K562 (cell line): ENCODE results near the gene AIFM3. TPM values are rescaled to one million over a fixed set of nuclear protein-coding genes. Genes with fewer than 3 reads are reported as not detected.

Experiments
- BDP1 ChIP-seq: IDR thresholded peaks from 3 replicates; pipeline ENCODE4 v1.6.1; 2011; ENCODE audit not compliant: insufficient read length, insufficient read depth
- FOSL1 ChIP-seq: fragments of 200-800 bp; sonication (Bioruptor generic); conservative IDR thresholded peaks from 2 replicates; pipeline ENCODE4 v1.6.1; 2016; ENCODE audit warnings: missing genetic modification characterization, missing compliant biosample characterization
- FOXA1 ChIP-seq: fragments of 450-650 bp; IDR thresholded peaks from 2 replicates; pipeline ENCODE4 v1.6.1; 2016; ENCODE audit warnings: mild to moderate bottlenecking, borderline replicate concordance
- FOXA3 ChIP-seq, 2 experiments: fragments of 450-650 bp in 1 of 2; sonication (generic) in 1 of 2; formaldehyde crosslinking; IDR thresholded peaks in 1 of 2; conservative IDR thresholded peaks in 1 of 2; 2 replicates each; pipeline versions ENCODE4 v1.4.0 to v1.8.0; 2020 to 2022; ENCODE audit warnings: mild to moderate bottlenecking in 2 of 2, missing genetic modification reagents in 1 of 2
- HIVEP1 ChIP-seq: fragments of 250-450 bp; sonication (Bioruptor Pico); IDR thresholded peaks from 2 replicates; pipeline ENCODE4 v1.4.0; 2020; ENCODE audit warnings: mild to moderate bottlenecking
- JUND ChIP-seq, 2 experiments: IDR thresholded peaks; 2 replicates in 1 of 2; 3 replicates in 1 of 2; pipeline ENCODE4 v1.6.1; 2011; ENCODE audit warnings: borderline replicate concordance in 2 of 2, low read depth in 2 of 2, low read length in 2 of 2, improper control_type of control experiment in 1 of 2, missing biosample characterization in 1 of 2, missing genetic modification characterization in 1 of 2, missing genetic modification reagents in 1 of 2
- KDM2B ChIP-seq: fragments of 250-450 bp; sonication (Bioruptor Pico); IDR thresholded peaks from 2 replicates; pipeline ENCODE4 v1.8.0; 2021; ENCODE audit warnings: mild to moderate bottlenecking, moderate library complexity
- KDM4B ChIP-seq, 2 experiments: fragments of 450-650 bp in 1 of 2; sonication (generic) in 1 of 2; IDR thresholded peaks; 2 replicates each; pipeline ENCODE4 v1.6.1; 2016 to 2017; ENCODE audit warnings: borderline replicate concordance in 2 of 2, antibody characterized with exemption in 1 of 2, low read depth in 1 of 2, mild to moderate bottlenecking in 1 of 2
- MAFK ChIP-seq: IDR thresholded peaks from 2 replicates; pipeline ENCODE4 v1.6.1; 2011; ENCODE audit warnings: low read length, improper control_type of control experiment
- RHOXF2B ChIP-seq: fragments of 250-450 bp; sonication (Bioruptor Pico); conservative IDR thresholded peaks from 2 replicates; pipeline ENCODE4 v1.5.1; 2021
- SAP30 ChIP-seq: fragments of 200-600 bp; sonication (generic); IDR thresholded peaks from 2 replicates; pipeline ENCODE4 v1.6.1; 2012; ENCODE audit warnings: borderline replicate concordance, low read depth, mild to moderate bottlenecking, moderate library complexity, low read length, control low read depth, inconsistent platforms; ENCODE audit not compliant: insufficient read depth, poor library complexity, severe bottlenecking
- SMAD2 ChIP-seq: fragments of 150-350 bp; IDR thresholded peaks from 2 replicates; pipeline ENCODE4 v1.6.1; 2014; ENCODE audit warnings: low read depth, mild to moderate bottlenecking, low read length
- SP2 ChIP-seq: IDR thresholded peaks from 2 replicates; pipeline ENCODE4 v1.6.1; 2011; ENCODE audit warnings: mild to moderate bottlenecking, low read depth, low read length, moderate library complexity; ENCODE audit not compliant: poor library complexity, severe bottlenecking; ENCODE audit errors: extremely low read depth
- TBL1XR1 ChIP-seq, 2 experiments: IDR thresholded peaks; 2 replicates each; pipeline ENCODE4 v1.6.1; 2012; ENCODE audit warnings: improper control_type of control experiment in 2 of 2, low read length in 2 of 2, mild to moderate bottlenecking in 1 of 2
- TFAM ChIP-seq: fragments of 250-450 bp; sonication (Bioruptor Pico); conservative IDR thresholded peaks from 2 replicates; pipeline ENCODE4 v1.5.0; 2021; ENCODE audit warnings: mild to moderate bottlenecking, moderate library complexity
- ZNF561 ChIP-seq: fragments of 450-650 bp; formaldehyde crosslinking; conservative IDR thresholded peaks from 2 replicates; pipeline ENCODE4 v1.4.0; 2020; ENCODE audit warnings: mild to moderate bottlenecking, moderate library complexity
- ZNF717 ChIP-seq: fragments of 250-450 bp; sonication (Bioruptor Pico); IDR thresholded peaks from 2 replicates; pipeline ENCODE4 v1.5.0; 2021
- ZNF79 ChIP-seq: fragments of 250-450 bp; sonication (Bioruptor Pico); IDR thresholded peaks from 2 replicates; pipeline ENCODE4 v1.4.0; 2020; ENCODE audit warnings: low read depth, mild to moderate bottlenecking, moderate library complexity
- polyA plus RNA-seq, 8 experiments: library from polyadenylated mRNA; depleted of rRNA in 4 of 8; stranded (reverse) in 5 of 8; unstranded in 3 of 8; fragments of >200 nt; fragmentation: Nextera tagmentation in 2 of 8; fragmentation: Illumina TruSeq in 1 of 8; extraction: Ambion mirVana in 2 of 8; extraction: Trizol in 1 of 8; gene quantifications; 2 replicates each; pipeline versions ENCODE4 v1.2.1 to v1.2.3, GENCODE V29; 2011 to 2014; ENCODE audit warnings: inconsistent platforms in 1 of 8, missing spikeins in 1 of 8
- total RNA-seq, 7 experiments: library from RNA; depleted of rRNA in 6 of 7; stranded (reverse); fragments of >200 nt in 6 of 7; fragmentation: Illumina TruSeq in 2 of 7; extraction: Trizol in 2 of 7; gene quantifications; 2 replicates each; pipeline versions ENCODE4 v1.2.1 to v1.2.3, GENCODE V29; 2011 to 2021; ENCODE audit warnings: low replicate concordance in 1 of 7
- TF ChIP-seq, protein P1 (sequence below), 2 experiments: fragments of 200-800 bp in 1 of 2; sonication (Bioruptor generic) in 1 of 2; sonication (generic) in 1 of 2; formaldehyde crosslinking in 1 of 2; IDR thresholded peaks in 1 of 2; conservative IDR thresholded peaks in 1 of 2; 2 replicates each; pipeline versions ENCODE4 v1.5.0 to v1.6.1; 2016 to 2020; ENCODE audit warnings: missing compliant biosample characterization in 1 of 2, missing genetic modification characterization in 1 of 2, missing genetic modification reagents in 1 of 2
- TF ChIP-seq, protein P2 (sequence below): sonication (generic); formaldehyde crosslinking; IDR thresholded peaks from 2 replicates; pipeline ENCODE4 v1.8.0; 2022; ENCODE audit warnings: mild to moderate bottlenecking, missing genetic modification reagents
- TF ChIP-seq, protein P3 (sequence below): sonication (generic); formaldehyde crosslinking; IDR thresholded peaks from 2 replicates; pipeline ENCODE4 v1.8.0; 2022; ENCODE audit warnings: missing genetic modification reagents, mild to moderate bottlenecking, borderline replicate concordance
- TF ChIP-seq, protein P4 (sequence below): fragments of 450-650 bp; IDR thresholded peaks from 2 replicates; pipeline ENCODE4 v1.6.1; 2016; ENCODE audit warnings: low read depth, mild to moderate bottlenecking, moderate library complexity
- TF ChIP-seq, protein P5 (sequence below): sonication (generic); formaldehyde crosslinking; IDR thresholded peaks from 2 replicates; pipeline ENCODE4 v1.9.0; 2022; ENCODE audit warnings: mild to moderate bottlenecking, missing genetic modification reagents

AIFM3 gene
- total and polyA plus RNA-seq, 9 of the 15 experiments (the other 6 are each of a cell fraction or from before 2014, with no cell fraction given) = 0.03 to 0.20 (median 0.07) TPM; not detected in 1

DNA sequence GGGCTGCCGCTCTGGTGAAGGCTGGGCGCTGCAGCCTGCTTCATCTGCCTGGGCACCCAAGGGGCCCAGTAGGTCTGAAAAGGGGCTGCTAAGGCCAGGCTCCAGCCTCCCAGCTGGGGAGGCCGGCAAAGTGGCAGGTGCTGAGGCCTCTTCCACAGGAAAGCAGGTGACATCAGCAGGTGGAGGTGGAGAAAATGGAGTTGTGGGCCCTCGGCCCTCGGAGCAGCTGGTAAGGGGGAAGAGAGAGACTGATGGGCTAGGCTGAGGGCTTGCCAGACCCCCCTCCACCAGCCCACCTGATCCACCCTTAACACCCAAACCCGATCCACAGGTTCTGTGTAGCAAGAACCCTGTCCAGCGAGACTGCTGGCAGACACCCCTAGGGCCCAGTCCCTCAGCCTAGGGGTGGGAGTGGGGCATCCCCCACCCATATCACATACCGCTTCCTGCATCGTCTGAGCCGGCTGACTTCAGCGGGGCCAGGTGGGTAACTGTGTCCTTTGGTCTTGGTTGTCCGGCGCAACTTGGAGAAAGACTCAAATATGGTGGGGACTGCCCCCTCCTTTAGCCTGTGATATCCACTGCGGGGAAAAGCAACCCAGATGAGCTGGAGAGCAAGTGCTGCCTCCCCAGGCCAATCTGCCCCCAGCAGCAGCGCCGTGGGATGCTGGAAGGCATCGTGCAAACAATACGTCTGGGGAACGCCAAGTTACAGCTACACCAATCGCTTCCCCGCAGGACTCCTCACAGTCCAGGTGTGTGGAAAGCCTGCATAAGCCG, 33.3 kb downstream of the AIFM3 start (continued):
- TF ChIP-seq, protein P1, sequence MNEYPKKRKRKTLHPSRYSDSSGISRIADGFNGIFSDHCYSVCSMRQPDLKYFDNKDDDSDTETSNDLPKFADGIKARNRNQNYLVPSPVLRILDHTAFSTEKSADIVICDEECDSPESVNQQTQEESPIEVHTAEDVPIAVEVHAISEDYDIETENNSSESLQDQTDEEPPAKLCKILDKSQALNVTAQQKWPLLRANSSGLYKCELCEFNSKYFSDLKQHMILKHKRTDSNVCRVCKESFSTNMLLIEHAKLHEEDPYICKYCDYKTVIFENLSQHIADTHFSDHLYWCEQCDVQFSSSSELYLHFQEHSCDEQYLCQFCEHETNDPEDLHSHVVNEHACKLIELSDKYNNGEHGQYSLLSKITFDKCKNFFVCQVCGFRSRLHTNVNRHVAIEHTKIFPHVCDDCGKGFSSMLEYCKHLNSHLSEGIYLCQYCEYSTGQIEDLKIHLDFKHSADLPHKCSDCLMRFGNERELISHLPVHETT (CRISPR knock-in tag; conservative IDR thresholded peaks at IDR 0.05 in 1 of 2, IDR thresholded peaks at IDR 0.05 in 1 of 2) = no peak
- peak; percentile 74; the same call in 1 of the 2 replicates for TF ChIP-seq ZNF561 (CRISPR knock-in tag)
- TF ChIP-seq, protein P2, sequence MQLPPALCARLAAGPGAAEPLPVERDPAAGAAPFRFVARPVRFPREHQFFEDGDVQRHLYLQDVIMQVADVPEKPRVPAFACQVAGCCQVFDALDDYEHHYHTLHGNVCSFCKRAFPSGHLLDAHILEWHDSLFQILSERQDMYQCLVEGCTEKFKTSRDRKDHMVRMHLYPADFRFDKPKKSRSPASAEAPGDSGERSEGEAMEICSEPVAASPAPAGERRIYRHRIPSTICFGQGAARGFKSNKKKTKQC = no peak
- TF ChIP-seq KDM4B (IDR thresholded peaks at IDR 0.05; ENCODE audit: borderline replicate concordance in 2 of 2, low read depth in 1 of 2) = no peak
- TF ChIP-seq SMAD2 = no peak
- no peak for TF ChIP-seq BDP1
- TF ChIP-seq RHOXF2B (CRISPR knock-in tag) = peak; percentile 92
- peak; percentile 22 to 67; a peak in 1 of 4 replicates for TF ChIP-seq TBL1XR1 (IDR thresholded peaks at IDR 0.05; ENCODE audit: low read length in 2 of 2)
- TF ChIP-seq, protein P3, sequence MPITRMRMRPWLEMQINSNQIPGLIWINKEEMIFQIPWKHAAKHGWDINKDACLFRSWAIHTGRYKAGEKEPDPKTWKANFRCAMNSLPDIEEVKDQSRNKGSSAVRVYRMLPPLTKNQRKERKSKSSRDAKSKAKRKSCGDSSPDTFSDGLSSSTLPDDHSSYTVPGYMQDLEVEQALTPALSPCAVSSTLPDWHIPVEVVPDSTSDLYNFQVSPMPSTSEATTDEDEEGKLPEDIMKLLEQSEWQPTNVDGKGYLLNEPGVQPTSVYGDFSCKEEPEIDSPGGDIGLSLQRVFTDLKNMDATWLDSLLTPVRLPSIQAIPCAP (CRISPR knock-in tag) = no peak
- TF ChIP-seq FOSL1 (tag) = no peak
- TF ChIP-seq MAFK = no peak; the same call in 1 of the 2 replicates
- TF ChIP-seq ZNF79 (CRISPR knock-in tag) = no peak
- TF ChIP-seq, protein P4, sequence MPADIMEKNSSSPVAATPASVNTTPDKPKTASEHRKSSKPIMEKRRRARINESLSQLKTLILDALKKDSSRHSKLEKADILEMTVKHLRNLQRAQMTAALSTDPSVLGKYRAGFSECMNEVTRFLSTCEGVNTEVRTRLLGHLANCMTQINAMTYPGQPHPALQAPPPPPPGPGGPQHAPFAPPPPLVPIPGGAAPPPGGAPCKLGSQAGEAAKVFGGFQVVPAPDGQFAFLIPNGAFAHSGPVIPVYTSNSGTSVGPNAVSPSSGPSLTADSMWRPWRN = no peak
- no peak for TF ChIP-seq FOXA1
- TF ChIP-seq SP2 = no peak
- no peak for TF ChIP-seq SAP30
- 0 out of 2 replicates have a peak, but pooled peaks have one; percentile 39 for TF ChIP-seq JUND (IDR thresholded peaks at IDR 0.05; ENCODE audit: borderline replicate concordance, low read depth, low read length)
- TF ChIP-seq JUND (tag; IDR thresholded peaks at IDR 0.05; ENCODE audit: borderline replicate concordance, low read depth, low read length) = no peak
- TF ChIP-seq ZNF717 (CRISPR knock-in tag) = no peak
- peak; percentile 42; the same call in 1 of the 2 replicates for TF ChIP-seq KDM2B (CRISPR knock-in tag)
- TF ChIP-seq TFAM (CRISPR knock-in tag) = no peak
- no peak for TF ChIP-seq FOXA3 (CRISPR knock-in tag; conservative IDR thresholded peaks at IDR 0.05 in 1 of 2, IDR thresholded peaks at IDR 0.05 in 1 of 2)
- TF ChIP-seq, protein P5, sequence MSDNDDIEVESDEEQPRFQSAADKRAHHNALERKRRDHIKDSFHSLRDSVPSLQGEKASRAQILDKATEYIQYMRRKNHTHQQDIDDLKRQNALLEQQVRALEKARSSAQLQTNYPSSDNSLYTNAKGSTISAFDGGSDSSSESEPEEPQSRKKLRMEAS (CRISPR knock-in tag) = no peak
- 0 out of 2 replicates have a peak, but pooled peaks have one; percentile 12 for TF ChIP-seq HIVEP1 (CRISPR knock-in tag)
